ENCODE measurements around the gene FTSJ1. TPM values are rescaled to one million over a fixed set of nuclear protein-coding genes. Genes with fewer than 3 reads are reported as not detected.

The FTSJ1 gene
- total and polyA plus RNA-seq, 2 of the 4 experiments (the other 2 are of a cell fraction): 50.8 to 59.9 TPM

DNA sequence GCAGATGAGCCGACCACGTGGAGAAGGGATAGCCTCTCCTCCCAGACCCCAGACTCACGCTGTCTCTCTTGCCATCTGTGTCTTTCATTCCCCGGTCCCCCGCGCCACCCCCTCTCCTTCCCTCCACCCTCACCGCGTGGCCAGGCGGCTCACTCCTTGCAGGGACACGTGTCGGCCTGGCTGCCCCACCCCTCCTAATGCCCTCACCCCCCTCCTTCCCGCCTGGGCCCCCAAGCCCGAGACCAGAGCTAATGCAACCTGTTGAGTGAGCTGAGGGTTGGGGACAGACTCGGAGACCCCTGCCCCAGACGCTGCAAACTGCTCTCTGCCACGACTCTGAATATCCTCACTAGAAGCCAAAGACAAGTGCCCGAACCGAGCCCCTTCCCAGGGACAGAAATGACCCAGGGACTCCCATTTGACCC lies 7.7 kb upstream of the FTSJ1 start:
- in situ Hi-C loops (cut with MboI; ENCODE audit: low sequenced_read_pairs): no loop called here
- H3K9ac ChIP-seq (ENCODE audit: low read depth, low read length): peak overlapping the region; percentile 27; the same call in 1 of the 2 replicates
- BruUV-seq (replicated peaks): no TSS peak
- peak overlapping the region; percentile 52; the same call in 1 of the 2 replicates for H3K23ac ChIP-seq (ENCODE audit: low read depth, low read length)
- no peak for TF ChIP-seq RAD21 (IDR thresholded peaks at IDR 0.05; ENCODE audit: low read length)
- TF ChIP-seq BHLHE40 (IDR thresholded peaks at IDR 0.05; ENCODE audit: low read depth, low read length): no peak
- no peak for TF ChIP-seq CHD1 (IDR thresholded peaks at IDR 0.05; ENCODE audit: low read depth, low read length)
- TF ChIP-seq, protein P1, sequence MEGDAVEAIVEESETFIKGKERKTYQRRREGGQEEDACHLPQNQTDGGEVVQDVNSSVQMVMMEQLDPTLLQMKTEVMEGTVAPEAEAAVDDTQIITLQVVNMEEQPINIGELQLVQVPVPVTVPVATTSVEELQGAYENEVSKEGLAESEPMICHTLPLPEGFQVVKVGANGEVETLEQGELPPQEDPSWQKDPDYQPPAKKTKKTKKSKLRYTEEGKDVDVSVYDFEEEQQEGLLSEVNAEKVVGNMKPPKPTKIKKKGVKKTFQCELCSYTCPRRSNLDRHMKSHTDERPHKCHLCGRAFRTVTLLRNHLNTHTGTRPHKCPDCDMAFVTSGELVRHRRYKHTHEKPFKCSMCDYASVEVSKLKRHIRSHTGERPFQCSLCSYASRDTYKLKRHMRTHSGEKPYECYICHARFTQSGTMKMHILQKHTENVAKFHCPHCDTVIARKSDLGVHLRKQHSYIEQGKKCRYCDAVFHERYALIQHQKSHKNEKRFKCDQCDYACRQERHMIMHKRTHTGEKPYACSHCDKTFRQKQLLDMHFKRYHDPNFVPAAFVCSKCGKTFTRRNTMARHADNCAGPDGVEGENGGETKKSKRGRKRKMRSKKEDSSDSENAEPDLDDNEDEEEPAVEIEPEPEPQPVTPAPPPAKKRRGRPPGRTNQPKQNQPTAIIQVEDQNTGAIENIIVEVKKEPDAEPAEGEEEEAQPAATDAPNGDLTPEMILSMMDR (conservative IDR thresholded peaks at IDR 0.05; ENCODE audit: low read depth, low read length): no peak
- no peak for TF ChIP-seq NFE2L2 (IDR thresholded peaks at IDR 0.05; ENCODE audit: low read depth, low read length)
- peak; percentile 52; the same call in 1 of the 2 replicates for TF ChIP-seq MXI1 (IDR thresholded peaks at IDR 0.05; ENCODE audit: borderline replicate concordance, low read depth, low read length)
- no peak for TF ChIP-seq RFX5 (IDR thresholded peaks at IDR 0.05; ENCODE audit: low read depth, low read length)
- H2AFZ ChIP-seq (replicated peaks; ENCODE audit: low read length, poor library complexity): no peak overlapping the region
- H2BK15ac ChIP-seq (ENCODE audit: low read depth, low read length): peak overlapping the region; percentile 10; the same call in 1 of the 3 replicates
- no peaks in the 10 kb centered on the region for H3K36me3 ChIP-seq (ENCODE audit: control insufficient read depth, insufficient read depth, low read length)
- no peak overlapping the region for H2AK9ac ChIP-seq (replicated peaks; ENCODE audit: low read depth, low read length, poor library complexity)
- no peaks in the 10 kb centered on the region for H4K20me1 ChIP-seq (ENCODE audit: insufficient read depth, low read length)
- peak overlapping the region; percentile 30; the same call in 1 of the 2 replicates for H3K4me3 ChIP-seq (ENCODE audit: insufficient read depth, low read depth, low read length)
- H2BK20ac ChIP-seq (ENCODE audit: low read depth, low read length): no peak overlapping the region
- dilution Hi-C loops (cut with HindIII; ENCODE audit: low sequenced_read_pairs, unreplicated experiment): no loop called here
- no peak overlapping the region for H3K56ac ChIP-seq (ENCODE audit: extremely low read depth, insufficient read depth, low read length)
- peaks cover 4% of the 10 kb centered on the region; the same call in 1 of the 2 replicates for H3K27me3 ChIP-seq (ENCODE audit: control insufficient read depth, insufficient read depth, low read length)
- H4K8ac ChIP-seq (ENCODE audit: low read depth in 2 of 2, low read length in 2 of 2): peak overlapping the region in 1 of 2 experiments; percentile 64; a peak in 2 of 4 replicates
- H3K4me1 ChIP-seq (ENCODE audit: control insufficient read depth, insufficient read depth, low read length): peaks cover 12% of the 10 kb centered on the region; the same call in 1 of the 2 replicates
- H4K91ac ChIP-seq (ENCODE audit: insufficient read depth, low read depth, low read length): peak overlapping the region; percentile 32; the same call in 1 of the 2 replicates
- DNase-seq: no peak
- no peaks in the 10 kb centered on the region for H3K79me1 ChIP-seq (ENCODE audit: low read depth in 1 of 2, low read length in 2 of 2)
- no CpG with 5 or more reads among the region's 18 CpGs for WGBS, 2 experiments (ENCODE audit: extremely low coverage in 2 of 2, insufficient read length in 1 of 2)
- no peak overlapping the region; the same call in 1 of the 2 replicates for H3K18ac ChIP-seq (ENCODE audit: low read depth, low read length)
- H3K9me1 ChIP-seq (ENCODE audit: insufficient read depth, low read length): peaks cover 5% of the 10 kb centered on the region; the same call in 1 of the 2 replicates
- H2BK5ac ChIP-seq (ENCODE audit: low read depth, low read length, poor library complexity, severe bottlenecking): no peak overlapping the region
- no peak overlapping the region for H4K5ac ChIP-seq (ENCODE audit: low read depth, low read length)
- H3K9me3 ChIP-seq (ENCODE audit: control insufficient read depth, insufficient read depth, low read length): no peaks in the 10 kb centered on the region
- intact Hi-C loops (cut with micrococcal nuclease): no loop called here
- no peak overlapping the region for H2BK120ac ChIP-seq (ENCODE audit: low read depth, low read length)
- H3K4me2 ChIP-seq (ENCODE audit: low read depth, low read length): peak overlapping the region; percentile 73
- H3K27ac ChIP-seq (ENCODE audit: insufficient read depth, low read length): no peak overlapping the region; the same call in 1 of the 2 replicates
- POLR2A ChIA-PET (ENCODE audit: unreplicated experiment): no interaction called here
- no peak for ATAC-seq (ENCODE audit: low read depth)
- CTCF ChIA-PET: interaction anchor here (0.5 to 0.6 kb wide), 2 partner anchors 19 to 26 kb away, joined by 3 to 4 read pairs; no protein-coding TSS in a partner anchor
- H3K14ac ChIP-seq (replicated peaks; ENCODE audit: low read depth, low read length): no peak overlapping the region; the same call in 1 of the 2 replicates
- no peak overlapping the region for H2AK5ac ChIP-seq (ENCODE audit: low read depth, low read length)
- H3K4ac ChIP-seq (ENCODE audit: low read depth, low read length): 0 out of 2 replicates have a peak overlapping the region, but pooled peaks have one; percentile 29
